Naive thymus-derived CD8-positive, alpha-beta T cell (primary cell): ENCODE measurements around the gene CCDC88C. TPM values are rescaled to one million over a fixed set of nuclear protein-coding genes. Genes with fewer than 3 reads are reported as not detected.
"Not testable (repeated sequence)": the region's sequence is repeated elsewhere in the genome, so short reads cannot be mapped to it uniquely, and the experiment has no call there.

Experiments used
- ATAC-seq, 2 donors: fragments of 150-1000 bp; cut with Tn5 transposase in 1 of 2; sonication (Bioruptor Pico), chemical (Tn5 transposase) in 1 of 2; 1 replicate in 1 of 2; 2 replicates in 1 of 2; pipeline ENCODE4 v1.10.0; 2021; ENCODE audit warnings: mild to moderate bottlenecking in 2 of 2, moderate library complexity in 2 of 2
- POLR2A ChIA-PET: fragments of 350-600 bp; sonication (Branson Sonifier 250); formaldehyde crosslinking; loops from one replicate; lab custom pipeline; 2021; ENCODE audit warnings: antibody characterized with exemption; lab: Charles Lee
- DNase-seq, 10 donors: peaks; one replicate each; pipeline versions ENCODE4 v3.0.0 to v3.0.0-alpha.2; 2020 to 2022
- H3K27ac Mint-ChIP-seq, 10 donors: one replicate each; pipeline ENCODE4 v1.8.0; 2020 to 2022; ENCODE audit warnings: mild to moderate bottlenecking in 10 of 10, mixed read lengths in 10 of 10, moderate library complexity in 4 of 10, inconsistent platforms in 1 of 10
- H3K27me3 Mint-ChIP-seq, 5 donors: one replicate each; pipeline ENCODE4 v1.8.0; 2021 to 2022; ENCODE audit warnings: mixed read lengths in 5 of 5
- H3K36me3 Mint-ChIP-seq, 3 donors: one replicate each; pipeline ENCODE4 v1.8.0; 2020 to 2022; ENCODE audit warnings: mixed read lengths in 3 of 3, mild to moderate bottlenecking in 2 of 3, inconsistent platforms in 1 of 3
- H3K4me1 Mint-ChIP-seq, 4 donors: one replicate each; pipeline ENCODE4 v1.8.0; 2021 to 2022; ENCODE audit warnings: mixed read lengths in 4 of 4
- H3K4me3 Mint-ChIP-seq, 10 donors: one replicate each; pipeline ENCODE4 v1.8.0; 2020 to 2022; ENCODE audit warnings: mild to moderate bottlenecking in 10 of 10, mixed read lengths in 10 of 10, moderate library complexity in 6 of 10, inconsistent platforms in 1 of 10
- H3K9me3 Mint-ChIP-seq, 9 donors: one replicate each; pipeline ENCODE4 v1.8.0; 2020 to 2022; ENCODE audit warnings: mixed read lengths in 9 of 9, mild to moderate bottlenecking in 3 of 9, inconsistent platforms in 1 of 9, moderate library complexity in 1 of 9
- polyA plus RNA-seq, 3 donors: library from polyadenylated mRNA; unstranded; fragments of 300-500 nt; fragmentation: Illumina TruSeq; gene quantifications; one replicate each; pipeline ENCODE4 v1.2.3, GENCODE V29; 2021
- total RNA-seq, 8 experiments: library from RNA in 2 of 8; stranded (reverse) in 2 of 8; gene quantifications; one replicate each; pipeline ENCODE4 v1.2.3 and lab custom pipeline; 2021 to 2026

CCDC88C gene
- total and polyA plus RNA-seq, 5 experiments from 2014 or later = 23.4 to 322 (median 41.9) TPM

DNA sequence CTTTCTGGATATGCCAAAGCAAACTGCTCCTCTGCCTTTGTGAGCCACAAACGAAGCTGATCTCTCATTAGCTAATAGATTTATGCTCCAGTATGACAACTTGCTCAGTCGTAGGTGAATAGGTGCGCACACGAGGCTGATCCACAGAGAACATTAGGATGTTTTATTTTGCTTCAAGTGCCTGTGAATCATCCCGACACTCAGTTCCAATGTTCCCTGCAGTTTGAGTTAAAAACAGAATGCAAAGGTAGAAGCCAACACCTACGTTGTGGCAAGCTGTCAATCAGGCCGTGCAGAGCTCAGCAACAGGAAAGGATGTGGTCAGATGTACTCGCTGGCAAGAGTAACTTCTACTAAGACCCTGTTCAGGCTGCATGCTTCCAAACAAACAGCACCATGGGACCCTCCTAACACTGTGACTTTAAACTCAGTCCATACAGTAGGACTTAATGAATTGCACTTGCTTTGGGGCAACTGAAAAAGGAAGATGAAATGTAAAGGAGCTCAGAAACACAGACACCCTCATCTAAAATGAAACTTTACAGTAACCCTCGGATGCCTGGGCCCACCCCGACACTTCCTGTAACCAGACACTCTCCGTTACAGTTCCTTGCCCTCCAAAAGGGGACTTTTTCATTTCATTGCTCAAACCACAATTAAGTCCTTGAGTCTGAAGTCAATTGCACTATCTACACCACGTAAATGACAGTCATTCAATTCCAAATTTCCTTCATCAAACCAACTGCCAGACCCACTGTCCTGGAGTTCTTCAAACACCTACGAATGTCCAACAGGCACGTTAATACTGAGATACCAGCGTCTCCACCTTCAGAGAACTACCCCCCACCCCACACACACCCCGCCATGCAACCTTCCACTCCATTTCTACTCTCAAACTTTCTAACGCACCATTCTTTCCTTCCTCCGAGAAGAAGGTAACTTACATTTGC, 1.6 kb downstream of the CCDC88C start:
- no peaks in the 10 kb centered on the region for H3K9me3 Mint-ChIP-seq
- ATAC-seq = peak; percentile 52 to 69
- H3K4me1 Mint-ChIP-seq = peaks cover 32 to 71% (median 59%) of the 10 kb centered on the region in 4 donors
- peaks cover 7 to 39% (median 22%) of the 10 kb centered on the region in 3 donors for H3K36me3 Mint-ChIP-seq
- peak overlapping the region; percentile 93 to 100 (median 99) for H3K27ac Mint-ChIP-seq
- H3K4me3 Mint-ChIP-seq = peak overlapping the region; percentile 93 to 100 (median 99)
- POLR2A ChIA-PET = interaction anchor here (0.6 to 25.2 kb wide), 16 partner anchors 19 to 706 kb away, joined by 3 to 643 read pairs (median 4); partner anchors contain the start of genes CPSF2, GPR68, NDUFB1 and RPS6KA5
- DNase-seq = peak in 9 of 10 donors; percentile 58 to 92 (median 82)
- H3K27me3 Mint-ChIP-seq = peaks cover 0 to 2% (median 0%) of the 10 kb centered on the region in 5 donors

DNA sequence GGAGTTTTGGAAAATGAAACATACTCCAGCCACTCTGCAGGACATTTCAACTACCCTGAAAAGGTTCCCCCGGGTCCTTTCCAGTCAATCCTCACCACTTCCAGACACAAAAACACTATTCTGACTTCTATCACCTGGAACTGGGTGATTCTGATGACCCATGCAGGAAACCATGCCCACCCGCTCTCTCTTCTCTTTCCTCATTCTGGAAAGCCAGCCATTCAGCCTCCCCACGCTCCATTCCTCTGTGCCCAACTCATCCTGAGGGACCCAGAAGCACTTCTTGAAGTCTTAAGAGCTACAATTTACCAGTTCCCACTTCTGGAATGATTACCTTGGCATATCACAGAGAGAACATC, 3.2 kb downstream of the CCDC88C start:
- no peak for DNase-seq

DNA sequence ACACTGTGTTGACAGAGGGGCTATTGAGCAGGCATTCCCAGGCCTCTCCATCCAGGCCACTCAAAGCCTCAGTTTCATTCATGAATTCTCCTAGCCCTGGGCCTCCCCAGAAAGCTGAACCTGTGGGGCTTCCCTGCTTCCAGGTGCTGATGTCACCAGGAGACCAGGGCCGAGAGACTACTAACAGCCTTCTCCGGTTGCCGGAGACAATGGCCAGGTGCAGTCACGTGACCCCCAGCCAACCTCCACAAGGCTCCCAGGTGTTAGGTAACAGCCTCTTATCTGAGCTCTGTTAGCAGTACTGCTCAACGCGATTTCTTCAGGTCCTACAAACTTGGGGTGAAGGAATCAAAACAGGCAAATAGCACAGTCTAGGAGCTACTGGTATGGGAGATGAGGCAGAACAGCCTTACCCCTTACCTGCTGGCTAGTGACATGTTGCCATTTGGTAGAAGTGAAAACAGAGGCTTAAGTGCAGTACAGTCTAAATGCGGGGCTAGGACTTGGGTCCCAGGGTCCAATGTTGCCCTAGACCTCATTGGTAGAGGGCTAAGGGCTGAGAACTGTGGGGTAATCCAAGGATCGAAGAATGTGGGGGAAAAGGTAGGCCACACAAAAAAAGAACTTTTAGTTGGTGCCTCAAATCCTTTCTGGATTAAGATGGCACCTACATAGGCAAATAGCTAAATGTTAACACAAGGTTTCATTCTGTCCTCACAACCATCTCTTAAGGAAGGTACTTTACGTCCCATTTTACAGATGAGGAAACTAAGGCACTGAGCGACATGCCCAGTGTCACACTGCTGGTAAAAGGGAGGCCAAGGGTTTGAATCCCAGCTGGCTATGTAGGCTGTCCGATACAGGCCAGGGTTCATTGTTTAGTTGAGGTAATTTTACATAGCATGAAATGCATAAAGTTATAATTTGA, 3.8 kb downstream of the CCDC88C start:
- Mint-ChIP-seq H3K4me1 (peaks cover 38 to 77% (median 68%) of the 10 kb centered on the region in 4 donors), H3K27ac (peak overlapping the region; percentile 93 to 100 (median 99)), H3K27me3 (no peaks in the 10 kb centered on the region), H3K36me3 (peaks cover 7 to 58% (median 27%) of the 10 kb centered on the region in 3 donors), H3K9me3 (no peaks in the 10 kb centered on the region), H3K4me3 (peak overlapping the region; percentile 93 to 100 (median 99))
- no peak for ATAC-seq
- peak in 6 of 10 donors; percentile 50 to 67 (median 52) for DNase-seq
- POLR2A ChIA-PET = interaction anchor here (0.6 to 25.2 kb wide), 8 partner anchors 17 to 617 kb away, joined by 3 to 643 read pairs (median 98); partner anchors contain the start of genes GPR68 and PPP4R3A

More for the DNA sequence above, 3.2 kb downstream of the CCDC88C start:
- peaks cover 0 to 2% (median 0%) of the 10 kb centered on the region in 5 donors for H3K27me3 Mint-ChIP-seq
- no peaks in the 10 kb centered on the region for H3K9me3 Mint-ChIP-seq
- H3K4me1 Mint-ChIP-seq = peaks cover 42 to 81% (median 69%) of the 10 kb centered on the region in 4 donors
- ATAC-seq = no peak
- H3K27ac Mint-ChIP-seq = peak overlapping the region; percentile 93 to 100 (median 99)
- POLR2A ChIA-PET = interaction anchor here (0.9 to 25.2 kb wide), 7 partner anchors 18 to 104 kb away, joined by 3 to 643 read pairs (median 184); partner anchors contain the start of gene PPP4R3A
- H3K36me3 Mint-ChIP-seq = peaks cover 7 to 55% (median 27%) of the 10 kb centered on the region in 3 donors
- H3K4me3 Mint-ChIP-seq = peak overlapping the region; percentile 93 to 100 (median 99)

DNA sequence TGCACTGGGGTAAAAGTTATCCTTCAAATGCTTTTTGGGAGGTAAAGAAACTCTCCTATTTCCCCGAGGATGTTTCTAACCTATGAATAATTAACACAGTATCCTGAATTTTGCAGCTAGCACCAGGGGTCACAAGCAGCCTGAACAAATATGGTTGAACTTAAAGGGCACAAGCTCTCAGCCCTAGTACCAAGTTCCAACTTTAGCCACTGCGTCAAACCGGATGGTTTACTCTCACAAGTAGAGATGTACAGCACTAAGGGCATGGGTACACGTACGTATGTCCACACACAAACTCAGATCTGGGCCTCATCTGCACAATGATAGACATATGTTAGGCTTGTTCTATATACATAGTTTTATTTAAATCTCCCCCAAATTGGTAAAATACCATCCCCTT, 4.7 kb downstream of the CCDC88C start:
- Mint-ChIP-seq H3K27me3 (no peaks in the 10 kb centered on the region), H3K4me1 (peaks cover 45 to 81% (median 73%) of the 10 kb centered on the region in 4 donors), H3K36me3 (peaks cover 7 to 66% (median 29%) of the 10 kb centered on the region in 3 donors), H3K9me3 (no peaks in the 10 kb centered on the region), H3K27ac (peak overlapping the region; percentile 93 to 100 (median 99)), H3K4me3 (peak overlapping the region; percentile 93 to 100 (median 99))
- POLR2A ChIA-PET = interaction anchor here (0.6 to 25.2 kb wide), 7 partner anchors 16 to 709 kb away, joined by 4 to 643 read pairs (median 184); partner anchors contain the start of gene GPR68
- ATAC-seq (no peak), DNase-seq (no peak)

DNA sequence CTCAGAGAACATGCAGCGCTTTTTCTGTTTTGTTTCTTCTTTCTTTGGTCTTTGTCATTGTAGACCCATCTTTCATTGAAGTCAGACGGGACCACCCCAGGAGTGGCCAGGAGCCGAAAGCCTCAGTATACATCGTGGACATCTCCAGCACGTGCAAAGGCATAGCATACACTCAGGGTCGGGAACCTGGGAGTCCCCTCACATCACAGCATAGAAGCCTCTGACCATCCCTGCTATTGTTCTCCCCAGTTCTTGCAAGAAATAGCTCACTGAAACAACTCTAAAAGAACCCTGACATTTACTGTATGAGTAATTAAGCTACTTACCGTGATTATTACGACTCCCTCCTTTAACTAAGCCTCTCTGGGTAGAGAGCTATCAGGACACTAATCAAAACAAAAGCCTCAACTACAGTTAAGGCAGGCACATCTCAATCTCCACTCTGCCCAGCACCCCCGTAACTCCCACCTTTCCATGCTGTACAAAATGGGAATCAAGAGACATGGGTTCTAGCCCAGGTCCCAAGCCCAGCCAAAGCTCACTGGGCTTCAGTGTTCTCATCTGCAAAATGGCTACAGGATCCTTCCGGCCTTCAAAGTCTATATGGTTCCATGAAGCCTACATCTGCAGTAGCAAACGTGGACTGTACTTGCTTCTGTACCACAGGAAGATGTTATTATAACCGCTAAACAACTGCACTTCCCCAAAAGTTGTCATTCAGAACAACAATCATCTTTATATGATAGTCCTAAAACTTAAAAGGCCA, 6.7 kb downstream of the CCDC88C start:
- Mint-ChIP-seq H3K36me3 (peaks cover 0 to 82% (median 33%) of the 10 kb centered on the region in 3 donors), H3K27ac (peak overlapping the region; percentile 91 to 99 (median 98)), H3K9me3 (no peaks in the 10 kb centered on the region), H3K4me1 (peaks cover 55 to 93% (median 89%) of the 10 kb centered on the region in 4 donors), H3K27me3 (no peaks in the 10 kb centered on the region), H3K4me3 (peak overlapping the region; percentile 68 to 98 (median 86))
- ATAC-seq (peak in 1 of 2 donors; percentile 2), DNase-seq (no peak)
- POLR2A ChIA-PET = interaction anchor here (0.8 to 25.2 kb wide), 8 partner anchors 14 to 350 kb away, joined by 3 to 643 read pairs (median 94); no protein-coding TSS in a partner anchor

DNA sequence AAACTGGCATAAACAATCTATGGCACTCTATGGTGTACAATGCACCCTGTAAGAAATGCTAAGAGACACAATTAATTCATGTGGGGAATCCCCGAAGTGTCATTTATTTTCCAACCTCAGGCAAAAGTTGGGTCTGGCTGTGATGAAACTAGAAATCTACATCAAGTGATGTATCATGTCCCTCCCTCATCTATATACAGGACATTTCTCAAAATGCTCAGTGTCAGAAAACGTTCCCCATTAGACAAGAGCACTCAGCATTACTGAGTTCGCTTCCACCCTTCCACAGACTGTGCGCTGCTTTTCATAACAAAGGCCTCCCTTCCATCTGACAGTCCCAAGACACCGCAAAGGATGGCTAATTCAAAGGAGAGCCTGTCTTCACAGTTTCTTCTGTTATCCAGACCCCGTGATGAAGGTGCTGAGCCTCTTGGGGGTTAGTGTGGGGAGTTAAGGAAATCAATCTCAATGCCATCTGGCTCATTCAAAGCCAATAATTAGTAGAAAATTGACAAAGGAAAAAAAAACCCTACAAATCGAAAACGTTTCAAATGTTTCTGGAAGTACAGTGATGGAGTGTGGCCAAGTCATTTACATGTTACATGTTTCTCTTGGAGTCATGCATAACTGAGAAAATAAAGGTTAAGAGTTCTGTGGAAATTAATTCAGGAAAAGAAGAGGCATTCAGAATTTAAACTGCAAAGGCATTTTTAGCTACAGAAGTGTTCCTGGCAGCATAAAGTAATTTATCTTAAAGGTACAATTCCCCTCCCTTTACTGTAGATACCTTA, 7.5 kb downstream of the CCDC88C start:
- Mint-ChIP-seq H3K4me1 (peaks cover 59 to 95% (median 91%) of the 10 kb centered on the region in 4 donors), H3K27me3 (no peaks in the 10 kb centered on the region), H3K36me3 (peaks cover 0 to 82% (median 29%) of the 10 kb centered on the region in 3 donors), H3K9me3 (no peaks in the 10 kb centered on the region), H3K27ac (peak overlapping the region; percentile 91 to 99 (median 98)), H3K4me3 (peak overlapping the region; percentile 68 to 98 (median 86))
- ATAC-seq (peak; percentile 32 to 42), DNase-seq (peak in 1 of 10 donors; percentile 45)
- POLR2A ChIA-PET = interaction anchor here (0.7 to 25.9 kb wide), 9 partner anchors 3 to 86 kb away, joined by 3 to 643 read pairs (median 184); partner anchors contain the start of gene CCDC88C

DNA sequence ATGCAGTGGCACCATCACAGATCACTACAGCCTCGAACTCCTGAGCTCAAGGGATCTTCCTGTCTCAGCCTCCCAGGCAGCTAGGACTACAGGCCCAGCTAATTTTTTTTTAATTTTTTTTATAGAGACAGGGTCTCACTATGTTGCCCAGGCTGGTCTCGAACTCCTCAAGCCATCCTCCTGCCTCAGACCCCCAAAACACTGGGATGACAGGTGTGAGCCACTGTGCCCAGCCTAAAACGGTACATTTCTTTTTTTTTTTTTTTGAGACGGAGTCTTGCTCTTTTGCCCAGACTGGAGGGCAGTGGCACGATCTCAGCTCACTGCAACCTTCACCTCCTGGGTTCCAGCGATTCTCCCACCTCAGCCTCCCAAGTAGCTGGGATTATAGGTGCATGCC, 8.4 kb downstream of the CCDC88C start:
- H3K27me3 Mint-ChIP-seq, H3K9me3 Mint-ChIP-seq, DNase-seq, ATAC-seq: not testable (repeated sequence)
- POLR2A ChIA-PET = interaction anchor here (0.7 to 25.9 kb wide), 9 partner anchors 2 to 114 kb away, joined by 3 to 643 read pairs (median 6); partner anchors contain the start of gene CCDC88C
- Mint-ChIP-seq H3K4me1 (peaks cover 59 to 95% (median 92%) of the 10 kb centered on the region in 4 donors), H3K4me3 (peak overlapping the region; percentile 58 to 94 (median 86)), H3K27ac (peak overlapping the region; percentile 91 to 99 (median 98)), H3K36me3 (peaks cover 0 to 76% (median 21%) of the 10 kb centered on the region in 3 donors)

DNA sequence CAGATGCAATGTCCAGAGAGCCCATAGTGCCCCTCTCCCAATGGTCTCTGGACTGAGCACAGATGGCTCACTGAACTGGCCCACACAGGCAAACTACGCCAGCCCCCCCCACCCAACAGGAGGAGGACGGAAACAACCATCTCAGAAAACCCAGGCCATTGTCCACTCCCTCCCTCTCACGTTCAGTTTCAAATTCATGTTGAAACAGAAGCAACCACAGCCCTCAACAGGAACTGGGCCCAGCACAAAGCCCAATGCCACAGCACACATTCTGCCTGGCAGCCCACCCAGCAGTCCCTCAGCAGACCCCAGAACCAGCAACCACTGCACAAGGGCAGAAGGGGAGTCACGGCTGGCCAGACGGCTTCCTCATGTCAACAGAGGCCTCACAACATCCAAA, 10.6 kb downstream of the CCDC88C start:
- Mint-ChIP-seq H3K27ac (peak overlapping the region; percentile 91 to 99 (median 98)), H3K27me3 (no peaks in the 10 kb centered on the region), H3K36me3 (peaks cover 0 to 65% (median 14%) of the 10 kb centered on the region in 3 donors), H3K4me1 (peaks cover 59 to 98% (median 94%) of the 10 kb centered on the region in 4 donors), H3K9me3 (no peaks in the 10 kb centered on the region), H3K4me3 (peak overlapping the region; percentile 46 to 88 (median 84))
- DNase-seq = no peak
- POLR2A ChIA-PET = interaction anchor here (3.0 to 25.9 kb wide), 5 partner anchors 0 to 83 kb away, joined by 15 to 643 read pairs (median 68); partner anchors contain the start of gene CCDC88C
- ATAC-seq = no peak

DNA sequence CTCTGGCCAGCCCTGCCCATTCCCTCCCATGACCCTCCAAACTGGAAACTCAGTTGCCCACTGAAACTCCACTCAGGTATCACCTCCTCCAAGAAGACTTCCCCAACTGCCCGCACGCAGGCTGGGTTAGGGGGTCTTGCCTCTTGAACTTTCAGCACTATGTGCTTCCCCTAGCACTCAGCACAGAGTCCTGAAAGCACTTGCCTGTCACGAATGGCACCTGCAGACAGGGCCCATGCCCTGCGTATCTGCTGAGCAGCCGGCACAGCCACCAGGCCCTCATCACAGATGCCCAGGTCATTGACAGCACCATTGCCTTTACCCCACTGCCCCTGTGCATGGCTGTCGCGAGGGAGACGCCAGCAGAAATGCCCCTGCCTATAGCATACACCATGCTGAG, 11.2 kb downstream of the CCDC88C start:
- H3K9me3 Mint-ChIP-seq = no peaks in the 10 kb centered on the region
- no peaks in the 10 kb centered on the region for H3K27me3 Mint-ChIP-seq
- POLR2A ChIA-PET = interaction anchor here (0.6 to 25.9 kb wide), 10 partner anchors 1 to 97 kb away, joined by 3 to 643 read pairs (median 16); partner anchors contain the start of gene CCDC88C
- DNase-seq = no peak
- peaks cover 58 to 98% (median 96%) of the 10 kb centered on the region in 4 donors for H3K4me1 Mint-ChIP-seq
- peak overlapping the region; percentile 45 to 88 (median 84) for H3K4me3 Mint-ChIP-seq
- peaks cover 0 to 63% (median 14%) of the 10 kb centered on the region in 3 donors for H3K36me3 Mint-ChIP-seq
- peak overlapping the region; percentile 91 to 99 (median 98) for H3K27ac Mint-ChIP-seq
- no peak for ATAC-seq
